ENCODE data around the gene SELENOO.

The SELENOO gene

GRCh38 chr22:50215297-50216054, 14.7 kb downstream of the SELENOO start:
- DNase-seq, result no peak

GRCh38 chr22:50216055-50216683, 15.4 kb downstream of the SELENOO start:
- DNase-seq, result no peak

GRCh38 chr22:50216684-50217520, 16.1 kb downstream of the SELENOO start:
- no peak for DNase-seq

DNA sequence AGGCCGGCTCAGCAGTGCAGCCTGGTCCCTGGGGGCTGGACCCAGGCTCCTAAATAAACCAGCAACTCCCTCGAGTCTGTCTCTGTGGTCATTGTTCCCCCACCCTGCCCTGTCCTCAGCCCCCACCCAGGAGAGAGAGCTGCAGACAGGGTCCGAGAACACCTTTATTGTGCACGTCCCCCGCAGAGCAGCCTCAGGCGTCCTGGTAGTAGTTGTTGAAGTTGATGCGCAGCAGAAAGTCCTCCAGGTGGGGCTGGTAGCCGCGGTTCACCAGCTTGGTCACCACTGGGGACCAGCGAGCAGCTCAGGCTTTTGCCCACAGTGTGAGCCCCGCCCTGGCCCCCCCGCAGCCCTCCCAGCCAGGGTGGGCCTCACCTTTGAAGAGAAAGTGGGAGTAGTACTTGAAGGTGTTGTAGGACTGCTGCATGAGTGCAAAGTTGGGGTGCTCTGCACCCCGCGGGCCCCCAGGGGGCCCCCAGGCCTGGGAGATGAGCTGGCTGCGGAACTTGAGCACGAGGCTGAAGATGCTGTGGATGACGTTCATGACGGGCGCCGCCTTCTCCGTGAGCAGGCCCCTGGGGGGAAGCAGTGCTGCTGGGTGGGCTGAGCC, 16.8 kb downstream of the SELENOO start:
- no peak for DNase-seq

DNA sequence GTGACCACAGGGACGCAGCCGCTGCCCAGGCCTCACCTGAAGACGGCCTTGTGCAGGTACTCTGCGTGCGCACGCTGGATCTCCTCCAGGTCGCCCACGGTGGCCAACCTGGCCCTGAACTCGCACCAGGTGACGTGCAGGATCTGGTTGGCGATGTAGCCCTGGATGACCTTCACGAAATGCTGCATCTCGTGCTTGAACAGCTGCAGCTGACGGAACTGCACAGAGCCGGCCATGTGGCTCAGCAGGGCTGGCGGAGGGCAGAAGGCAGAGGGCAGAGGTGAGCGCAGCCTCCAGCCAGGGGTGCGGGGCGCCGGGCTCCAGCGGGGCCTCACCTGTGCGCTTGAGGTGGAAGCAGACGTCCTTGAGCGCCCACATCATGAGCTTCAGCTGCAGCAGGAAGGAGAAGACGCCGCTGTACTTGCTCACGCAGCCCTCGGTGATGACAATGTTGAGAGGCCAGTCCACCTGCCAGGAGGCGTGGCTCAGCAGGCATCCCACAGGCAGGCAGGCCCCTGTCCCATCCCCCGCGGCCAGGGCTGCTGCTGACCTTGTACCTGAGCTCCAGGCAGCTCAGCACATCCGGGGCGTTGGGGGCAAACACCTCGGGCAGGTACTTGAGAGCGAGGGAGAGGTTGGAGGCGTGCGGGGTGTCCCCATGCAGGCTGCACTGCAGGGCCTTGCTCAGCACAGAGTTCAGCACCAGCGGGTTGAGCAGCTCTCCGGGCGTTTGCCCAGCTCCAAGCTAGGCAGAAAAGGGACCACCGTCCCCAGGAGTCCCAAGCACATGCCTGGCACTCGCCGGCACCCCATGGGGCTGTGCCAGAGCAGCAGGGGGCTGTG, 17.6 kb downstream of the SELENOO start:
- no peak for DNase-seq

GRCh38 chr22:50218996-50219727, 18.4 kb downstream of the SELENOO start:
- no peak for DNase-seq

DNA sequence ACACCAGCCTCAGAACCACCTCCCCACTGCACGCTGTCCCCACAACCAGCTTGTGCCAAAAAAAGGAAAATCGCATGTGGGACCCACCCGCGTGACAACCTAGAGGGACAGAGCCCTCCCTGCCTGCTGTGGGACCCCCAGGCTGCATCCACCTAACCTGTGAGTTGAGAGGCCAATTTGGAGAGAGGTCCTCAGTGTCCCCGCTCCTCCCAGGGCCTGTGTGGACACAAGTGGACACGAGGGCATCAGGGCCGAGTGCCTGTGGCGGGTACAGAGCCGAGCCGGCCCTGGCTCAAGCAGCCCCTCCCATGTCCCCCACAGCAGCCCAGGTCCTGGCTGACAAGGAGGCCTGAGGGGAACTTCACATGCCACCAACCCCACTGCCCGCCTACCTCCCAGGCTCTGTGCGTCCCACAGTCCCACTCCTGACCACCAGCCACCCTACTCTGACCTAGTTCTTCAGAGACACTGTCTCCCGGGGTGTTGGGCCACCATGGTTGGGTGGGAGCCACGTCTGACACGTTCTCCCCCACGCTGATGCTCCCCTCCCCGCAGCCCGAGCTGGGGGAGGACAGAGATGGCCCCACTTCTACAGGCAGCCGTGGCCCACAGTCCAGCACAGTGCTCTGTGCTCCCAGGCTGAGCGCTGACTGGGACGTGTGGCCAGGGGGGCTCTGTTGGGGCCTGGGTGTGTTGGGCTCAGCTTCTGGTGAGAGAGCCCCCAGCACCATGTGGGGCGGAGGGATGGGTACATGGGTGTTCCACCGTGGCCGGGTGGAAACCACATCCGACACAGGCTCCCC, 19.2 kb downstream of the SELENOO start:
- DNase-seq, result no peak

GRCh38 chr22:50220603-50221409, 20.0 kb downstream of the SELENOO start:
- no peak for DNase-seq

- no peak for DNase-seq
Observed at GRCh38 chr22:50221410-50222300, 20.8 kb downstream of the SELENOO start.

DNA sequence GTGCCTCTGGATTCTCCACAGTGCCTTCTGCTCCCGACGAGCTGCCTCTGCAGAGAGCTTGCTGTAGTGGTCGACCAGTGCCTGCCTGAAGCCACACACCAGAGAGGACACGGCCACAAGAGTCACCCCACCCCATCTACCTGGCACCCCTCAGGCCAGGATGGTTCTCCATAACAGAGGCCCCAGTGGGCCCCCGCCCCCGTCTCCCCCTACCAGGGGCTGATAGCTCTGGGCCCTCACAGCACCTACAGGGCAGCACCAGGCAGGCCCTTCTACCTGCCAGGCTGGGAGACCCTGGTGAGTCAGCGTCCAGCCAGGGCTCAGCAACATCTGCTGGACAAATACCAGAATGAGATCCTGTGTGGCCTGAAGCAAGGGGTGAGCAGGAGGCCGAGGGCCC, 21.7 kb downstream of the SELENOO start:
- no peak for DNase-seq

GRCh38 chr22:50224071-50224470, 23.3 kb downstream of the SELENOO start:
- no peak for DNase-seq

DNA sequence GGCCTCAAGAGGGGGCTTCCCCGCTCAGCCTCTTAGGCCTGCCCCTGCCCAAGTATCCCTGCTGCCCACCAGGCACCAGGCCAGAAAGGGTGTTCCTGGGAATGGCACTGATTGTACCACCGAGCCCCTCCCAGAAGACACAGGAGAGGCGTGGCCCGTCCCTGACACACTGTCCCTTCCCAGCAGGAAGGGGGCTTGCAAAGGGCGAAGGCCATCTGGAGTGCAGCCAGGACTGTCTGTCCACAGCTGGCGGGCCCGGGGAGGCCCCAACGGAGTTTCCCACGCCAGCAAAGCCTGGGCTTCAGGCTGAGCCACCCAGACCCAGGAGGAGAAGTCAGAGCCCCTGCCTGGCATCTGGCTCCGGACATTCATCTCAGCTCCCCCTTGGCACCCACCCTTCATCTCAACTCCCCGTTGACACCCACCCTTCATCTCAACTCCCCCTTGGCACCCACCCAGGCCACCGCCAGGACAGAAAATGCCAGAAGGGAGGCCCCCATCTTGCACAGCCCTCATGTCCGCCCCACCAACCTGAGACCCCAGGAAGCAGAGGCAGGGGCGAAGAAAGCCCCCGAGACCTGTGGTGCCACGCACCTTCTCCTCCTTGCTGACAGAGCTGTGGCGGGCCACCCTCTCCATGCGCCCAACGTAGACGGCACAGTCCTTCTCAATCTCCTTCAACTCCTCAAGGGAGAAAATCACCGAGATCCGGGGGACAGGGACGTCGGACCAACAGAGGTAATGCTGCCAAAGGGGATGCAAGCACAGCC, 24.6 kb downstream of the SELENOO start:
- no peak for DNase-seq

GRCh38 chr22:50226063-50226874, 25.5 kb downstream of the SELENOO start:
- no peak for DNase-seq

DNA sequence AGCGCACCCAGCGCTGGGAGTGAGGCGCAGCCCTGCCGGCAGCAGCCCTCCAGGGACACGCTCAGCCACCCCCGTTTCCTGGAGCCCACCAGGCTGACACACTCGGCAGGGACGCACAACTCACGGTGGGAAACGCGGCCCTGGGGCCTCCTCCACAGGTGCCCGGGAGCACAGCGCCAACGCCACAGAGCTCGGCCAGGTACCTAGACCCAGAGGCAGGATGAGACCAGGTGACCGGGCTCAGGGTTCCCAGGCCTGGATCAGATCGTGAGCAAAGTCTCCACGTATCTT, 26.0 kb downstream of the SELENOO start:
- no peak for DNase-seq

DNA sequence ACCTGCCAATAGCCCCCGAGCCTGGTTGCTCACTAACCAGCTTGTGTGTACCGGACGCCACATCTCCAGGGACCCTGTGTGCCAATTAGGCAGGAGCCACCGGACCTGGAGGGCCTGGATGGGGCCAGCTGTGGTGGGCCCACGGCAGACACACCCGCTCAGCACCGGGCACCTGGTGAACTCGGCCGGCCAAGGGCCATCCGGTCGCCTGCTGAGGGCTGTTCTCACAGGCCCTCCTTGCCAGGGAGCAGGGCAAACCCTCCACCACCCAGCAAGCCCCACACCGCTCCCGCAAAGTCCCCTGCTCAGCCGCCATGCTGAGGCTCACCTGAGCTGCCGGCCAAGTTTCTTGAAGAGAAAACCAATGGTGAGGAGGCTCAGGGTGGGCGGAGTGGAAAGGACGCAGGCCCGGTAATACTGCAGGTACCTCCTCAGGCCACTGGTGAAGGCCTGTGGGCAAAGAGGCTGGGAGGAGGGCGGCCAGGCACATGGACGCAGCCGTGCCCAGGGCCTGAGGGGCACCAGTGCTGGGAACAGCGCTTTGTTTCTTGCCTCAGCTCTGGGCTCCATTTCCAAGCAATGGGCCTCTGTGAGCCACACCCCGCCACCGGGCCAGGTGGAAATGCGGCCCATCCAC, 26.9 kb downstream of the SELENOO start:
- no peak for DNase-seq

- no peak for DNase-seq
Observed at GRCh38 chr22:50228366-50228765, 27.6 kb downstream of the SELENOO start.

Data from right kidney (tissue), 1 donor.